Mesendoderm (in vitro differentiated cells): ENCODE measurements around the gene BAIAP2.

Source experiments
- DNase-seq: peaks from one replicate; pipeline ENCODE4 v3.0.0; 2013
- H2AK5ac ChIP-seq: 2 replicates; pipeline ENCODE4 v1.6.1; 2013; ENCODE audit warnings: low read length, inconsistent platforms
- H2BK120ac ChIP-seq: 2 replicates; pipeline ENCODE4 v1.6.1; 2013; ENCODE audit warnings: low read depth, mild to moderate bottlenecking, low read length, moderate library complexity, mixed read lengths
- H2BK15ac ChIP-seq: replicated peaks from 2 replicates; pipeline ENCODE4 v1.6.1; 2013; ENCODE audit warnings: low read depth, mild to moderate bottlenecking, moderate library complexity
- H2BK5ac ChIP-seq: 2 replicates; pipeline ENCODE4 v1.6.1; 2013; ENCODE audit warnings: low read length, inconsistent platforms
- H3K18ac ChIP-seq: 2 replicates; pipeline ENCODE4 v1.6.1; 2013; ENCODE audit warnings: mild to moderate bottlenecking, low read length, mixed read lengths
- H3K23ac ChIP-seq: one replicate; pipeline ENCODE4 v1.6.1; 2013; ENCODE audit warnings: low read length
- H3K27ac ChIP-seq: 2 replicates; pipeline ENCODE4 v1.5.1; 2013; ENCODE audit warnings: low read depth, mild to moderate bottlenecking, inconsistent platforms, low read length, moderate library complexity
- H3K27me3 ChIP-seq: 2 replicates; pipeline ENCODE4 v1.6.1; 2013; ENCODE audit warnings: low read length, control low read depth, mild to moderate bottlenecking, inconsistent platforms; ENCODE audit not compliant: insufficient read depth, poor library complexity
- H3K36me3 ChIP-seq: 2 replicates; pipeline ENCODE4 v1.6.1; 2013; ENCODE audit warnings: low read length, inconsistent platforms; ENCODE audit not compliant: control insufficient read depth, insufficient read depth
- H3K4ac ChIP-seq: one replicate; pipeline ENCODE4 v1.6.1; 2013; ENCODE audit warnings: low read depth, mild to moderate bottlenecking, low read length, moderate library complexity
- H3K4me1 ChIP-seq: 2 replicates; pipeline ENCODE4 v1.6.1; 2013; ENCODE audit warnings: low read depth, low read length, inconsistent platforms; ENCODE audit not compliant: control insufficient read depth
- H3K4me2 ChIP-seq: 2 replicates; pipeline ENCODE4 v1.6.1; 2013; ENCODE audit warnings: low read length
- H3K4me3 ChIP-seq: 2 replicates; pipeline ENCODE4 v1.5.1; 2013; ENCODE audit warnings: mild to moderate bottlenecking, low read length
- H3K56ac ChIP-seq: one replicate; pipeline ENCODE4 v1.6.1; 2013; ENCODE audit warnings: low read length
- H3K79me1 ChIP-seq: 2 replicates; pipeline ENCODE4 v1.6.1; 2013; ENCODE audit warnings: low read length, inconsistent platforms
- H3K79me2 ChIP-seq: 2 replicates; pipeline ENCODE4 v1.6.1; 2013; ENCODE audit warnings: mild to moderate bottlenecking, low read length; ENCODE audit not compliant: control insufficient read depth, insufficient read depth
- H3K9ac ChIP-seq: 2 replicates; pipeline ENCODE4 v1.6.1; 2013; ENCODE audit warnings: low read length, inconsistent platforms
- H4K5ac ChIP-seq: one replicate; pipeline ENCODE4 v1.6.1; 2013; ENCODE audit warnings: low read length
- H4K8ac ChIP-seq: one replicate; pipeline ENCODE4 v1.6.1; 2013; ENCODE audit warnings: low read depth, mild to moderate bottlenecking, control low read depth, low read length, moderate library complexity
- WGBS: extraction: QIAGEN DNeasy Blood & Tissue Kit; methylation state at CpG from one replicate; pipeline ENCODE4 v1.1.7; 2013; ENCODE audit warnings: low lambda C conversion rate, missing lambda C conversion rate; ENCODE audit not compliant: insufficient coverage; ENCODE audit errors: extremely low coverage; 5-methylcytosine and 5-hydroxymethylcytosine counted together

The BAIAP2 gene

DNA sequence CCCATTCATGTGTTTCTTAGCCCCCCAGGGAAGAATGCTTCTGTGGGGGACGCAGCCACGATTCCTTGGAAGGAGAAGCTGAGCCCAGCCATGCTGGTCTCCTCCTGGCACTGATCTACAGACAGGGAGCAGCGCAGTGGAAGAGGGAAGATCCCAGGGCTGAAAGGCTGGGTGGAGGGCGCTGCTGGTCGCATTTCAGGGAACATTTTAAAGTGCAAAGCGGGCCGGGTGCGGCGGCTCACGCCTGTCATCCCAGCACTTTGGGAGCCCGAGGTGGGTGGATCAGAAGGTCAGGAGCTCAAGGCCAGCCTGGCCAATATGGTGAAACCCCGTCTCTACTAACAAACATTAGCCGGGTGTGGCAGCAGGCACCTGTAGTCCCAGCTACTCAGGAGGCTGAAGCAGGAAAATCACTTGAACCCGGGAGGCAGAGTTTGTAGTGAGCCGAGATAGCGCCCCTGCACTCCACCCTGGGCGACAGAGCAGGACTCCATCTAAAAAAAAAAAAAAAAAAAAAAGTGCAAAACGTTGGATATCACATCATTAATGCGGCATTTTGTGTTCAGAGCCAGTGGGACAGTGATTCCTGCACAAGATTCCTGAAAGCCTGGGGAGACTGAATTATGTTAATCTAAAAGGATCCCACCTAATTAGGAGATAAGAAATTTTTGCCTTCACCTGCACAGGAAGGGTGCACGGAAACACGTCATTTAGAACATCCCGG, 43.9 kb upstream of the BAIAP2 start:
- Histone ChIP-seq H3K4ac (no peak overlapping the region), H2AK5ac (no peak overlapping the region), H3K23ac (no peak overlapping the region), H4K8ac (no peak overlapping the region), H3K36me3 (no peaks in the 10 kb centered on the region), H3K4me1 (no peaks in the 10 kb centered on the region), H3K4me2 (peak overlapping the region; percentile 61), H3K4me3 (peak overlapping the region; percentile 45), H3K9ac (peak overlapping the region; percentile 56), H3K56ac (peak overlapping the region; percentile 70), H3K27me3 (no peaks in the 10 kb centered on the region), H3K27ac (no peak overlapping the region), H3K79me1 (no peaks in the 10 kb centered on the region), H4K5ac (no peak overlapping the region), H2BK5ac (no peak overlapping the region), H3K79me2 (no peaks in the 10 kb centered on the region), H3K18ac (peak overlapping the region; percentile 28), H2BK120ac (no peak overlapping the region), H2BK15ac (no peak overlapping the region)
- no CpG with 5 or more reads among the region's 22 CpGs for WGBS
- no peak for DNase-seq

DNA sequence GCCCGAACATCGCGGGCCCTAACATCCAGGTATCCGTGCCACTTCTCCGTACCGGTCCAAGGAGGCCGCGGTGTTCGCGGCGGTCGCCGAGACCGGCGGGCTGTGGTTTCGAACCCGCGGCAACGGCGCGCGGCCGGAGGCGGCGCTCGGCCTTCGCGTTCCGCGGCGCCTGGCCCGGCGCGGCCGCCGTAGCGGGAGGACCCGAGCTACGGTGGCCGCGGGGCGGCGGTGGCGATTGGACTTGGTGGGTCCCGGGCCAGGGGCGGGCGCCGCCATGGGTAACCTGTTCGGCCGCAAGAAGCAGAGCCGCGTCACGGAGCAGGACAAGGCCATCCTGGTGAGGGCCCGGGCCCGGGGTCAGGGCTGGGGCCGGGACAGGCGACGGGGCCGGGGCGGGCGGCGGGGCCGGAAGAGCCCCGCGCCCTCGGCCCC, 43.3 kb upstream of the BAIAP2 start, which contains the start of gene CHMP6:
TSS of gene CHMP6 (plus strand) at position 197 of the 432 bp plus-strand sequence. CDS start at position 275, 78 bp downstream.
- Histone ChIP-seq H2BK5ac (no peak within 1 kb of the TSS), H3K23ac (no peak within 1 kb of the TSS), H4K5ac (no peak within 1 kb of the TSS), H3K36me3 (no peaks in the 10 kb centered on the region), H2BK15ac (no peak within 1 kb of the TSS), H3K9ac (peak within 1 kb of the TSS; percentile 79), H2AK5ac (no peak within 1 kb of the TSS), H3K4me2 (peak within 1 kb of the TSS; percentile 61), H4K8ac (no peak within 1 kb of the TSS), H3K4me1 (no peaks in the 10 kb centered on the region), H3K79me2 (no peaks in the 10 kb centered on the region), H3K18ac (peak within 1 kb of the TSS; percentile 54), H3K79me1 (no peaks in the 10 kb centered on the region), H3K56ac (peak within 1 kb of the TSS; percentile 85), H2BK120ac (no peak within 1 kb of the TSS), H3K27ac (no peak within 1 kb of the TSS), H3K27me3 (no peaks in the 10 kb centered on the region), H3K4me3 (peak within 1 kb of the TSS; percentile 66), H3K4ac (peak within 1 kb of the TSS; percentile 75)
- DNase-seq: peak; percentile 84
- no CpG with 5 or more reads among the region's 66 CpGs for WGBS

DNA sequence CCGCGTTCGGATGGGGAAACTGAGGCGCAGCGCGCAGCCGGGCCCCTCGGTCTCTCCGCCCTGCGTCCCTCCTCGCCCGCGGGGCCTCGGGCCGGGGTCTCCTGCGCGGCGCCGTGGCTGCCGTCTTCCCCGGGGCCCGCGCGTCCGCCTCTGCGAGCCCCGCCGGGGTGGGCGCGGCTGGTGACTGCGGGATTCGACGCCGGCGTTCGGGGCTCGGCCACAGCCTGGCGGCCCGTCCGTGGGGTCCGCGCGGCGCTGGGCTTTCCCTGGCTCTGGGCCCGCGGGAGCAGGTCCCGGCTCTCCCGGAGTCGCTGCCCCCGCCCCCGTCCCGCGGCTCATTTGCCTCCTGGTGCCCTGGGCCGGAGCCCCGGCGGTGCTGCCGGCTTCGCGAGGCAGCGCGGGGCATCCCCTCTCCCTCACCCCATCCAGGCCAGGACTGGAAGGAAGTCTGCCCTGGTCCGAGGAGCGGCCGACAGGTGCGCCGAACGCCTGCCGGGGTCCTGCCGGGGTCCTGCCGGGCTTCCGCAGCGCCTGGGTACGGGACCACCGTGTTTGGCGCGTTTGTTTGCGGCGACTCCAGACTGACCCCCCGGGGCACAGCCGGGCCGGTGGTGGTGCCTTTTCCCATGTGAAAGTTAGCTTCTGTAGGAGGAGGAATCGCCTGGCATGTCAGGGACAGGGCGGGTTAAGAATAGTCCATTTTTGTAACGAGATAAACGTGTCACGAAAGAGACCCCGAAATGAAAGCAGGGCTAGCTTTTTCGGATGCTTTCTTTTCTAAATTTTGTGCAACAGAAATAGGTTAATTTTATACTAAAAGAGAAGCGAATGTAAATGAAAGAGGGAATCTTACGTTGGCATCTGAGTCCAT, 42.6 kb upstream of the BAIAP2 start:
- no peaks in the 10 kb centered on the region for H3K79me1 ChIP-seq
- no peaks in the 10 kb centered on the region for H3K79me2 ChIP-seq
- H3K27ac ChIP-seq: no peak overlapping the region
- peak overlapping the region; percentile 61 for H3K4me2 ChIP-seq
- H3K9ac ChIP-seq: peak overlapping the region; percentile 79
- no peaks in the 10 kb centered on the region for H3K4me1 ChIP-seq
- H4K8ac ChIP-seq: no peak overlapping the region
- H3K36me3 ChIP-seq: no peaks in the 10 kb centered on the region
- peak overlapping the region; percentile 66 for H3K4me3 ChIP-seq
- no peak overlapping the region for H3K23ac ChIP-seq
- H3K18ac ChIP-seq: peak overlapping the region; percentile 54
- peak overlapping the region; percentile 75 for H3K4ac ChIP-seq
- no peaks in the 10 kb centered on the region for H3K27me3 ChIP-seq
- no peak overlapping the region for H2BK5ac ChIP-seq
- DNase-seq: no peak
- H2AK5ac ChIP-seq: no peak overlapping the region
- WGBS: no CpG with 5 or more reads among the region's 90 CpGs
- H3K56ac ChIP-seq: peak overlapping the region; percentile 85
- H2BK15ac ChIP-seq: no peak overlapping the region
- H2BK120ac ChIP-seq: no peak overlapping the region
- no peak overlapping the region for H4K5ac ChIP-seq

DNA sequence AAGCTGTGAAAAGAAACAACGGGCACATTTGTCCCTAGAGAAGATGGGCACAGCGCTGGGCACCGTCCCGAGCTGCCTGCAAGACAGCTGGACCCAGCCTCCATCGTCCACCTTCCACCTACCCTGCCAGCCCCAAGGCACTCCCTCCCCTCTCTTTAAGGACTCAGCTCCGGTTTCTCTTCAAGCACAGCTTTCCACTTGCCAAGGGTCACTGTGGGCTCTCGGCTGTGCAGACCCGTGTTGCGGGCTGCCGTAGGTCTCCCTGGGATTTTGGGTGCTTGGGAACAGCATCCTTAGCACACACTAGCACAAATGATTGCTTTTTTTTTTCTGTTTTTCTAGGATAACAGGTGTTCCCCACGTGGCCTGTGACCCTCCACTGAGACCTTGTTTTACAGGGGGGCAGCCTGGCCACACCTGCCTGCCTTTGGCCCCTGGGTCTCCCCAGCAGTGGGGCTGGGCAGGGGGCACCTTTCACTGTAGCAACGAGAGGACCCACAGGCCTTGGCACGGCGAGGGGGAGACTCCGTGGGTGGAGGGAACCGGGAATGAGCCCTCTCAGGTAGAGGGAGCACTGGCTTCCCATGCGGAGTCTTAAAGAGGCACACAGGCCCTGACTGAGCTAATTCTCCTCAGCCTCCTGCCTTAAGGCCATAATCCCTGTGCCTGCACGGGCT, 41.9 kb upstream of the BAIAP2 start:
- Histone ChIP-seq H3K27ac (no peak overlapping the region), H2BK5ac (no peak overlapping the region), H3K4me3 (no peak overlapping the region), H3K9ac (no peak overlapping the region), H3K4me2 (no peak overlapping the region), H3K79me2 (no peaks in the 10 kb centered on the region), H3K27me3 (no peaks in the 10 kb centered on the region), H4K8ac (no peak overlapping the region), H4K5ac (no peak overlapping the region), H3K4me1 (no peaks in the 10 kb centered on the region), H2AK5ac (no peak overlapping the region), H3K4ac (no peak overlapping the region), H3K56ac (no peak overlapping the region), H3K79me1 (no peaks in the 10 kb centered on the region), H3K18ac (no peak overlapping the region), H2BK15ac (no peak overlapping the region), H3K23ac (no peak overlapping the region), H3K36me3 (no peaks in the 10 kb centered on the region), H2BK120ac (no peak overlapping the region)
- no peak for DNase-seq
- WGBS: no CpG with 5 or more reads among the region's 18 CpGs

DNA sequence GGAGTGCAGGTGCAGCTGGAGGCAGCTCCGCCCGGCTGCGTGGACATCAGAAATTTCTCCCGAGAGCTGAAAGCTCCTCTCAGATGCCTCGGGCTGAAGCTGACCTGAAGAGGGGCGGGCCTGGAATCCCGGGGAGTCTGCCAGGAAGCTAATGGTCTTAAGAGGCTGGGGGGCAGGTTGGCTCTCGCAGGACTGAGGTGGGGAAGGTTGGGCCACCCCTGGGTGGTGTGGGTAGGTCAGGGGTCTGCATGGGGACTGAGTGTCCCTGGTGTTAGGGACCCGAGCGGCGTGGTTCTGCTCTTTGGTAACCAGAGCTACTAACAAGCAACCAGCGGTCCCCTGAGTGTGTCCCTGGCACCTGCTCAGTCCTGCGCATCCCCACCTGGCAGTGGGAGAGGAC, 39.8 kb upstream of the BAIAP2 start:
- Histone ChIP-seq H4K8ac (no peak overlapping the region), H3K18ac (no peak overlapping the region), H2BK5ac (no peak overlapping the region), H4K5ac (no peak overlapping the region), H3K56ac (no peak overlapping the region), H3K79me2 (no peaks in the 10 kb centered on the region), H3K79me1 (no peaks in the 10 kb centered on the region), H3K27me3 (no peaks in the 10 kb centered on the region), H3K23ac (no peak overlapping the region), H3K4me3 (no peak overlapping the region), H3K4me1 (no peaks in the 10 kb centered on the region), H2AK5ac (no peak overlapping the region), H3K27ac (no peak overlapping the region), H3K36me3 (no peaks in the 10 kb centered on the region), H3K4me2 (no peak overlapping the region), H3K4ac (no peak overlapping the region), H2BK120ac (no peak overlapping the region), H3K9ac (no peak overlapping the region), H2BK15ac (no peak overlapping the region)
- DNase-seq: no peak
- no CpG with 5 or more reads among the region's 13 CpGs for WGBS
